Fibroblast of villous mesenchyme (primary cell): ENCODE data around the gene GPC6. TPM values are rescaled to one million over a fixed set of nuclear protein-coding genes. Genes with fewer than 3 reads are reported as not detected.

Experiments
- DNase-seq: peaks from one replicate; pipeline ENCODE4 v3.0.0-alpha.2; 2010; ENCODE audit warnings: low read depth
- H3K4me3 ChIP-seq: 2 replicates; pipeline ENCODE4 v1.5.1; 2011; ENCODE audit warnings: low read depth, mild to moderate bottlenecking, low read length
- total RNA-seq: library from RNA; depleted of rRNA; stranded (reverse); fragments of >200 nt; gene quantifications from 2 replicates; pipeline ENCODE4 v1.2.3, GENCODE V29; 2012
- TF ChIP-seq, protein P1 (sequence below): IDR thresholded peaks from 2 replicates; pipeline ENCODE4 v1.5.1; 2012; ENCODE audit warnings: low read depth, mild to moderate bottlenecking, low read length; ENCODE audit not compliant: insufficient read depth

The GPC6 gene
- total RNA-seq, 1 donor, result 6.0 TPM

DNA sequence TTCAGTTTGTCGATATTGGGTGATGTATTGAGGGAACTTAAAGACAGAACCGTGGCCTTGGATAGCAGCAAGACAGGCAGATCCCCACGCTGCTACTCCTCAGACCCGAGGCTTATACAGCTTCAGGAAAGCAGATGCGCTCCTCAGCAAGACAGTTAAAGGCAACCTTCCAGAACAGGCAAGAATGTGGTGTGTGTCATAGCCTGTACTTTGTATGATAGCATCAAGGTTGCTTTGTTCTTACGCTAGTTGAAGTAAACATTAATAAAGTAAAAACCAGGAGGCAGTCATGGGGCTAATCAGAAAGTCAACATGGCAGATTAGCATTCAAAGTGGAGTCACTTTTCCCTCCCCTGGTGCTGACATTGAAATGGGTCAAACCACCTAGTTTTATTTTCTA, 779.7 kb downstream of the GPC6 start:
- peak; percentile 43 for DNase-seq
- TF ChIP-seq, protein P1, sequence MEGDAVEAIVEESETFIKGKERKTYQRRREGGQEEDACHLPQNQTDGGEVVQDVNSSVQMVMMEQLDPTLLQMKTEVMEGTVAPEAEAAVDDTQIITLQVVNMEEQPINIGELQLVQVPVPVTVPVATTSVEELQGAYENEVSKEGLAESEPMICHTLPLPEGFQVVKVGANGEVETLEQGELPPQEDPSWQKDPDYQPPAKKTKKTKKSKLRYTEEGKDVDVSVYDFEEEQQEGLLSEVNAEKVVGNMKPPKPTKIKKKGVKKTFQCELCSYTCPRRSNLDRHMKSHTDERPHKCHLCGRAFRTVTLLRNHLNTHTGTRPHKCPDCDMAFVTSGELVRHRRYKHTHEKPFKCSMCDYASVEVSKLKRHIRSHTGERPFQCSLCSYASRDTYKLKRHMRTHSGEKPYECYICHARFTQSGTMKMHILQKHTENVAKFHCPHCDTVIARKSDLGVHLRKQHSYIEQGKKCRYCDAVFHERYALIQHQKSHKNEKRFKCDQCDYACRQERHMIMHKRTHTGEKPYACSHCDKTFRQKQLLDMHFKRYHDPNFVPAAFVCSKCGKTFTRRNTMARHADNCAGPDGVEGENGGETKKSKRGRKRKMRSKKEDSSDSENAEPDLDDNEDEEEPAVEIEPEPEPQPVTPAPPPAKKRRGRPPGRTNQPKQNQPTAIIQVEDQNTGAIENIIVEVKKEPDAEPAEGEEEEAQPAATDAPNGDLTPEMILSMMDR, result no peak
- H3K4me3 ChIP-seq, result no peak overlapping the region

- TF ChIP-seq, protein P1, result no peak
- DNase-seq, result no peak
Measured at GRCh38 chr13:94007072-94007471, 780.5 kb downstream of the GPC6 start.

DNA sequence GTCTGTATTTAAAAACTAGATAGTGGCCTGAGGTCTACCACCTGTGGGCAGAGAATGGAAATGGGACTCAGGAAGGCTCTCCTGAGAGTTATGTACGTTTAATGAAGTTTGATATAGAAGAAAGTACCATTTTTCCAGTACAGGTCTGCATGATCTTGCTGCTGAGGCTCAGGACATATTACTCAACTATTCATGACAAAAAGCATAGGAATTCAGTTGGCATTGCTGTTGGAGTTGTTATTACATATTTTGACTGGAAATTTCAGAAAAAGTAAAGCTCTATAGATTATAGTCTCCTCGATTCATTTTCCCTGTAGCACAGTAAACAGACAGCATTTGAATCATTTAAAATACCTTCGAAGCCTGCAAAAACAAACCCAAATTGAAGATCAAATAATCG, 783.1 kb downstream of the GPC6 start:
- peak; percentile 27 for DNase-seq
- TF ChIP-seq, protein P1, result no peak
- H3K4me3 ChIP-seq, result no peak overlapping the region

More at GRCh38 chr13:94007072-94007471, 780.5 kb downstream of the GPC6 start:
- no peak overlapping the region for H3K4me3 ChIP-seq

DNA sequence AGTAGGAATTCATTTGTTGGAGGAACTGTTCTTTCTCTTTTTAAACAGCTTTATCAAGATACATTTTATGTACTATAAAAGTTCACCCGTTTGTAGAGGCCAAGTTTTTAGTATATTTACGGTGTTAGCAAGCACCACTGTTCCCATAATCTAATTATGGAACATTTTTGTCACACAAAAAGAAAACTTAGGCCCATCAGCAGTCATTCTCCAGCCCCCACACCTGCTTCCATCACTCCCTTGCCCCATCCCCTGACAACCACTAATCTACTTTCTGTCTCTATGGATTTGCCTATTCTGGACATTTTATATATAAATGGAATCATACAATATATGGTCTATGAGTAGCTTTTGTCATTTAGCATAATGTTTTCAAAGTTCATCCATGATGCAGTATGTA, 787.9 kb downstream of the GPC6 start:
- TF ChIP-seq, protein P1, result no peak
- H3K4me3 ChIP-seq, result no peak overlapping the region
- DNase-seq, result no peak

GRCh38 chr13:94020426-94020825, 793.8 kb downstream of the GPC6 start:
- TF ChIP-seq, protein P1, result no peak

GRCh38 chr13:94020833-94021232, 794.2 kb downstream of the GPC6 start:
- H3K4me3 ChIP-seq, result no peak overlapping the region
- DNase-seq, result no peak
- TF ChIP-seq, protein P1, result no peak

More at GRCh38 chr13:94020426-94020825, 793.8 kb downstream of the GPC6 start:
- H3K4me3 ChIP-seq, result no peak overlapping the region
- no peak for DNase-seq

- TF ChIP-seq, protein P1, result no peak
- peak; percentile 62 for DNase-seq
- no peak overlapping the region for H3K4me3 ChIP-seq
Measured at GRCh38 chr13:94028234-94028633, 801.6 kb downstream of the GPC6 start.
